H1 (cell line): ENCODE results near the gene PPIC. TPM values are rescaled to one million over a fixed set of nuclear protein-coding genes. Genes with fewer than 3 reads are reported as not detected.

Experiments
- CTCF ChIA-PET: fragments of 300-600 bp; sonication (Branson Sonifier 250); formaldehyde crosslinking; loops from one replicate; lab custom pipeline; 2021; ENCODE audit not compliant: partially characterized antibody; lab: Charles Lee
- POLR2A ChIA-PET: fragments of 300-600 bp; sonication (Branson Sonifier 250); formaldehyde crosslinking; loops from one replicate; lab custom pipeline; 2021; ENCODE audit warnings: inconsistent platforms; ENCODE audit not compliant: partially characterized antibody; lab: Charles Lee
- DNase-seq, 2 experiments: peaks; one replicate each; pipeline versions ENCODE4 v3.0.0 to v3.0.0-alpha.2; 2010 to 2022; ENCODE audit warnings: low spot score in 2 of 2, low read depth in 1 of 2, mixed read lengths in 1 of 2
- FAIRE-seq: peaks from 2 replicates; lab custom pipeline; 2011; peaks lifted over from hg19 to GRCh38; lab: Jason Lieb, UNC
- H2AFZ ChIP-seq: 2 replicates; pipeline ENCODE4 v1.8.1; 2012; ENCODE audit warnings: low read length, inconsistent platforms
- H2AK5ac ChIP-seq: 2 replicates; pipeline ENCODE4 v1.6.1; 2013; ENCODE audit warnings: low read depth, low read length
- H2BK120ac ChIP-seq: replicated peaks from 2 replicates; pipeline ENCODE3; 2013; ENCODE audit warnings: low read depth, low read length, inconsistent platforms
- H2BK12ac ChIP-seq: 2 replicates; pipeline ENCODE4 v1.6.1; 2013; ENCODE audit warnings: low read depth, low read length
- H2BK15ac ChIP-seq: 2 replicates; pipeline ENCODE4 v1.6.1; 2013; ENCODE audit warnings: low read length
- H2BK20ac ChIP-seq: 2 replicates; pipeline ENCODE4 v1.6.1; 2013; ENCODE audit warnings: low read length
- H2BK5ac ChIP-seq: 2 replicates; pipeline ENCODE4 v1.6.1; 2013; ENCODE audit warnings: low read depth, low read length
- H3K14ac ChIP-seq: 2 replicates; pipeline ENCODE4 v1.6.1; 2013; ENCODE audit warnings: inconsistent platforms; ENCODE audit not compliant: insufficient read length
- H3K18ac ChIP-seq: 2 replicates; pipeline ENCODE4 v1.6.1; 2013; ENCODE audit warnings: low read length; ENCODE audit errors: extremely low read depth
- H3K23ac ChIP-seq: 2 replicates; pipeline ENCODE4 v1.6.1; 2013; ENCODE audit warnings: inconsistent platforms; ENCODE audit not compliant: insufficient read length
- H3K23me2 ChIP-seq: 2 replicates; pipeline ENCODE4 v1.6.1; 2013; ENCODE audit warnings: low read depth, low read length
- H3K27ac ChIP-seq: 2 replicates; pipeline ENCODE4 v1.6.1; 2011; ENCODE audit warnings: low read depth, low read length, inconsistent platforms
- H3K27me3 ChIP-seq, 4 experiments: replicated peaks in 1 of 4; 1 replicate in 1 of 4; 2 replicates in 3 of 4; pipeline versions ENCODE4 v1.6.1 to v1.8.1; 2011 to 2013; ENCODE audit warnings: low read length in 3 of 4, mild to moderate bottlenecking in 3 of 4, inconsistent platforms in 2 of 4, mixed read lengths in 2 of 4, moderate library complexity in 1 of 4; ENCODE audit not compliant: control insufficient read depth in 3 of 4, insufficient read depth in 3 of 4; ENCODE audit errors: extremely low read depth in 1 of 4
- H3K36me3 ChIP-seq, 4 experiments: 2 replicates each; pipeline versions ENCODE4 v1.6.1 to v1.8.1; 2011 to 2013; ENCODE audit warnings: mild to moderate bottlenecking in 4 of 4, low read length in 3 of 4, moderate library complexity in 2 of 4, control low read depth in 1 of 4, inconsistent platforms in 1 of 4; ENCODE audit not compliant: insufficient read depth in 4 of 4, control insufficient read depth in 2 of 4
- H3K4ac ChIP-seq: replicated peaks from 2 replicates; pipeline ENCODE3; 2013; ENCODE audit warnings: low read length, low read depth, mixed read lengths, inconsistent platforms; ENCODE audit not compliant: insufficient read length
- H3K4me1 ChIP-seq, 4 experiments: replicated peaks in 1 of 4; 1 replicate in 1 of 4; 2 replicates in 3 of 4; pipeline versions ENCODE4 v1.6.1 to v1.8.1; 2011 to 2013; ENCODE audit warnings: low read length in 3 of 4, inconsistent platforms in 2 of 4, mixed read lengths in 1 of 4; ENCODE audit not compliant: insufficient read depth in 4 of 4, control insufficient read depth in 3 of 4
- H3K4me2 ChIP-seq, 2 experiments: 2 replicates each; pipeline versions ENCODE4 v1.6.1 to v1.8.1; 2011 to 2013; ENCODE audit warnings: low read depth in 2 of 2, low read length in 2 of 2, control low read depth in 1 of 2, inconsistent platforms in 1 of 2, mild to moderate bottlenecking in 1 of 2; ENCODE audit not compliant: insufficient read depth in 1 of 2
- H3K4me3 ChIP-seq, 4 experiments: fragments of 200-600, 300-600 bp in 1 of 4; sonication (generic), shearing (Covaris generic), sonication (Bioruptor Twin) in 1 of 4; 2 replicates each; pipeline versions ENCODE4 v1.5.1 to v1.8.1; 2011 to 2016; ENCODE audit warnings: low read length in 4 of 4, low read depth in 3 of 4, control low read depth in 2 of 4, inconsistent platforms in 2 of 4, mild to moderate bottlenecking in 2 of 4, mixed read lengths in 1 of 4, moderate library complexity in 1 of 4; ENCODE audit not compliant: insufficient read depth in 2 of 4; ENCODE audit errors: extremely low read depth in 1 of 4
- H3K56ac ChIP-seq: replicated peaks from 2 replicates; pipeline ENCODE3; 2013; ENCODE audit warnings: low read depth, mild to moderate bottlenecking, mixed read lengths, low read length, inconsistent platforms; ENCODE audit not compliant: insufficient read length
- H3K79me1 ChIP-seq: 2 replicates; pipeline ENCODE4 v1.6.1; 2013; ENCODE audit warnings: low read depth, low read length, control low read depth
- H3K79me2 ChIP-seq, 2 experiments: 2 replicates each; pipeline versions ENCODE4 v1.6.1 to v1.8.1; 2012 to 2013; ENCODE audit warnings: low read length in 2 of 2, mild to moderate bottlenecking in 2 of 2, inconsistent platforms in 1 of 2; ENCODE audit not compliant: insufficient read depth in 2 of 2, control insufficient read depth in 1 of 2
- H3K9ac ChIP-seq, 4 experiments: replicated peaks in 1 of 4; 1 replicate in 1 of 4; 2 replicates in 3 of 4; pipeline versions ENCODE4 v1.6.1 to v1.8.1; 2011 to 2013; ENCODE audit warnings: low read depth in 3 of 4, low read length in 3 of 4, control low read depth in 2 of 4, mild to moderate bottlenecking in 2 of 4, moderate library complexity in 2 of 4, inconsistent platforms in 1 of 4; ENCODE audit errors: extremely low read depth in 1 of 4
- H3K9me3 ChIP-seq, 2 experiments: 2 replicates each; pipeline versions ENCODE4 v1.6.1 to v1.8.1; 2012 to 2013; ENCODE audit warnings: mild to moderate bottlenecking in 2 of 2, moderate library complexity in 2 of 2, control low read depth in 1 of 2, inconsistent platforms in 1 of 2, low read depth in 1 of 2, low read length in 1 of 2, mixed read lengths in 1 of 2; ENCODE audit not compliant: insufficient read depth in 2 of 2
- H4K20me1 ChIP-seq, 2 experiments: replicated peaks in 1 of 2; 2 replicates each; pipeline versions ENCODE3 to v1.8.1; 2011 to 2013; ENCODE audit warnings: inconsistent platforms in 2 of 2, low read length in 2 of 2, mild to moderate bottlenecking in 1 of 2; ENCODE audit not compliant: insufficient read depth in 2 of 2, control insufficient read depth in 1 of 2
- H4K5ac ChIP-seq: 2 replicates; pipeline ENCODE4 v1.6.1; 2013; ENCODE audit warnings: low read length, low read depth, mixed read lengths, inconsistent platforms; ENCODE audit not compliant: insufficient read length
- H4K8ac ChIP-seq: 2 replicates; pipeline ENCODE4 v1.8.0; 2013; ENCODE audit warnings: mild to moderate bottlenecking, moderate library complexity, low read length, inconsistent platforms; ENCODE audit not compliant: insufficient read depth; ENCODE audit errors: extremely low read depth
- H4K91ac ChIP-seq: replicated peaks from 2 replicates; pipeline ENCODE3; 2013; ENCODE audit warnings: low read length, mixed read lengths, inconsistent platforms; ENCODE audit not compliant: insufficient read length
- CBX5 ChIP-seq: fragments of 300-800, 300-1000 bp; sonication (generic); IDR thresholded peaks from 2 replicates; pipeline ENCODE4 v1.7.1; 2016; ENCODE audit warnings: antibody characterized with exemption, low read length, low read depth
- CEBPB ChIP-seq: IDR thresholded peaks from 2 replicates; pipeline ENCODE4 v1.6.1; 2012; ENCODE audit warnings: low read depth, low read length
- GABPA ChIP-seq: IDR thresholded peaks from 2 replicates; pipeline ENCODE4 v1.6.1; 2011; ENCODE audit warnings: mild to moderate bottlenecking, low read length, moderate library complexity, borderline replicate concordance; ENCODE audit not compliant: insufficient read depth
- MAFK ChIP-seq: IDR thresholded peaks from 2 replicates; pipeline ENCODE4 v1.6.1; 2012; ENCODE audit warnings: low read depth, mild to moderate bottlenecking, improper control_type of control experiment, low read length
- SIX5 ChIP-seq: IDR thresholded peaks from 2 replicates; pipeline ENCODE4 v1.6.1; 2011; ENCODE audit warnings: mild to moderate bottlenecking, low read depth, low read length
- WGBS, 2 experiments: shearing (Covaris generic) in 1 of 2; methylation state at CpG; one replicate each; pipeline versions ENCODE4 v1.1.6 to v1.1.7; 2013 to 2015; ENCODE audit warnings: low lambda C conversion rate in 2 of 2, mixed read lengths in 2 of 2, inconsistent platforms in 1 of 2, low coverage in 1 of 2, missing lambda C conversion rate in 1 of 2; ENCODE audit not compliant: insufficient replicate concordance in 2 of 2, insufficient coverage in 1 of 2, insufficient read length in 1 of 2; ENCODE audit errors: extremely low coverage in 1 of 2, missing lambda C conversion rate in 1 of 2; 5-methylcytosine and 5-hydroxymethylcytosine counted together
- polyA plus RNA-seq, 7 experiments: library from polyadenylated mRNA; depleted of rRNA in 3 of 7; stranded (reverse) in 5 of 7; unstranded in 2 of 7; fragments of >200 nt in 5 of 7; fragments of 200-250 nt in 2 of 7; gene quantifications; 1 replicate in 5 of 7; 2 replicates in 1 of 7; 4 replicates in 1 of 7; pipeline versions ENCODE4 v1.2.1 to v1.2.3, GENCODE V29; 2011 to 2013; ENCODE audit warnings: missing spikeins in 2 of 7, mixed read lengths in 2 of 7
- total RNA-seq: library from RNA; stranded (reverse); fragmentation: NEBNext Ultra II Directional; extraction: Animal tissue kit (Norgen Biotek cat#: 25700); gene quantifications from 2 replicates; pipeline ENCODE4 v1.2.1, GENCODE V29; 2021

Gene PPIC
- total and polyA plus RNA-seq, 2 of the 8 experiments (the other 6 are each of a cell fraction or from before 2014, with no cell fraction given), result 8.5 to 10.4 TPM

GRCh38 chr5:123007182-123007581 is 29.3 kb downstream of the PPIC start:
- POLR2A ChIA-PET, result no interaction called here
- TF ChIP-seq GABPA, result no peak
- TF ChIP-seq SIX5, result no peak
- no peak for TF ChIP-seq CEBPB
- no peak for TF ChIP-seq CBX5
- no peak for TF ChIP-seq MAFK

More at GRCh38 chr5:123007182-123007581, 29.3 kb downstream of the PPIC start:
- Histone ChIP-seq H3K23ac (no peak overlapping the region), H3K79me2 (no peaks in the 10 kb centered on the region), H3K9ac (no peak overlapping the region), H4K91ac (no peak overlapping the region), H3K18ac (no peak overlapping the region), H4K20me1 (no peaks in the 10 kb centered on the region), H3K27ac (no peak overlapping the region), H3K4me3 (no peak overlapping the region), H4K5ac (no peak overlapping the region), H2AK5ac (no peak overlapping the region), H3K9me3 (no peaks in the 10 kb centered on the region), H3K56ac (no peak overlapping the region), H3K4ac (no peak overlapping the region), H3K4me2 (no peak overlapping the region), H3K14ac (no peak overlapping the region), H2BK12ac (no peak overlapping the region), H3K4me1 (peaks cover 0 to 6% (median 0%) of the 10 kb centered on the region in 4 experiments; a peak in 1 of 7 replicates), H2BK5ac (no peak overlapping the region), H3K27me3 (peaks cover 0 to 1% (median 0%) of the 10 kb centered on the region in 4 experiments; a peak in 1 of 7 replicates), H2BK20ac (no peak overlapping the region), H2BK15ac (no peak overlapping the region), H4K8ac (no peak overlapping the region), H3K79me1 (no peaks in the 10 kb centered on the region), H2AFZ (no peak overlapping the region), H3K23me2 (no peaks in the 10 kb centered on the region), H3K36me3 (no peaks in the 10 kb centered on the region), H2BK120ac (no peak overlapping the region)
- WGBS, 2 experiments, result 87% methylated on average over 6 of the region's 6 CpGs; no CpG with 5 or more reads in 1 of the 2 experiments
- CTCF ChIA-PET, result interaction anchor here (0.7 to 1.2 kb wide), 4 partner anchors 88 to 491 kb away, joined by 3 read pairs; no protein-coding TSS in a partner anchor
- no peak for DNase-seq
- FAIRE-seq, result no peak
